SK-N-SH (cell line): ENCODE data around the gene SH3BP1. TPM values are rescaled to one million over a fixed set of nuclear protein-coding genes. Genes with fewer than 3 reads are reported as not detected.

Experiments used
- CTCF ChIA-PET: fragments of 300-600, 350-600 bp; formaldehyde crosslinking; extraction: SDS; loops from one replicate; lab custom pipeline; 2021; lab: Yijun Ruan, JAX
- POLR2A ChIA-PET: fragments of 350-600 bp; sonication (Branson Sonifier 250); formaldehyde crosslinking; extraction: SDS; loops from one replicate; lab custom pipeline; 2020; ENCODE audit warnings: antibody characterized with exemption, inconsistent platforms; lab: Yijun Ruan, JAX
- DNase-seq: peaks from one replicate; pipeline ENCODE4 v3.0.0; 2012
- H2AFZ ChIP-seq: fragments of 200-600 bp; sonication (generic); 2 replicates; pipeline ENCODE4 v1.8.1; 2016; ENCODE audit warnings: antibody characterized with exemption, mild to moderate bottlenecking, low read depth
- H3F3A ChIP-seq: fragments of 200-600 bp; sonication (generic); replicated peaks from 2 replicates; pipeline ENCODE3; 2016; ENCODE audit warnings: antibody characterized with exemption, mild to moderate bottlenecking; ENCODE audit not compliant: insufficient read depth
- H3K27ac ChIP-seq, 2 experiments: fragments of 200-500 bp in 1 of 2; fragments of 200-600 bp in 1 of 2; sonication (Bioruptor generic) in 1 of 2; sonication (generic), shearing (Covaris generic) in 1 of 2; 2 replicates each; pipeline versions ENCODE4 v1.5.1 to v1.6.1; 2014 to 2016; ENCODE audit warnings: low read depth in 2 of 2, inconsistent platforms in 1 of 2, low read length in 1 of 2, mild to moderate bottlenecking in 1 of 2, mixed read lengths in 1 of 2
- H3K27me3 ChIP-seq: fragments of 200-600 bp; sonication (generic), shearing (Covaris generic); 2 replicates; pipeline ENCODE4 v1.6.1; 2016; ENCODE audit warnings: mixed run types; ENCODE audit not compliant: insufficient read depth
- H3K36me3 ChIP-seq, 2 experiments: fragments of 200-500 bp in 1 of 2; fragments of 200-600 bp in 1 of 2; sonication (Bioruptor generic) in 1 of 2; sonication (generic) in 1 of 2; replicated peaks in 1 of 2; 2 replicates each; pipeline versions ENCODE3 to v1.5.1; 2014 to 2016; ENCODE audit warnings: low read length in 1 of 2, mild to moderate bottlenecking in 1 of 2; ENCODE audit not compliant: insufficient read depth in 2 of 2, control insufficient read depth in 1 of 2
- H3K4me1 ChIP-seq, 2 experiments: fragments of 200-500 bp in 1 of 2; fragments of 200-600 bp in 1 of 2; sonication (Bioruptor generic) in 1 of 2; sonication (generic), shearing (Covaris generic) in 1 of 2; 2 replicates each; pipeline versions ENCODE4 v1.5.1 to v1.6.1; 2014 to 2016; ENCODE audit warnings: low read depth in 1 of 2, low read length in 1 of 2, mixed run types in 1 of 2; ENCODE audit not compliant: insufficient read depth in 2 of 2, control insufficient read depth in 1 of 2
- H3K4me2 ChIP-seq: fragments of 200-600 bp; sonication (generic), shearing (Covaris generic); 2 replicates; pipeline ENCODE4 v1.6.1; 2017; ENCODE audit warnings: mixed run types
- H3K4me3 ChIP-seq, 2 experiments: fragments of 200-500 bp in 1 of 2; fragments of 200-600 bp in 1 of 2; sonication (Bioruptor generic) in 1 of 2; sonication (generic), shearing (Covaris generic) in 1 of 2; 2 replicates each; pipeline versions ENCODE4 v1.5.1 to v1.8.1; 2014 to 2016; ENCODE audit warnings: low read depth in 2 of 2, inconsistent platforms in 1 of 2, low read length in 1 of 2, mild to moderate bottlenecking in 1 of 2, mixed read lengths in 1 of 2, moderate library complexity in 1 of 2
- H3K79me2 ChIP-seq: fragments of 200-600 bp; sonication (generic); 2 replicates; pipeline ENCODE4 v1.8.1; 2017; ENCODE audit warnings: mild to moderate bottlenecking; ENCODE audit not compliant: insufficient read depth
- H3K9ac ChIP-seq: fragments of 200-600 bp; sonication (generic); 2 replicates; pipeline ENCODE4 v1.6.1; 2017; ENCODE audit warnings: mixed run types
- H3K9me2 ChIP-seq: fragments of 200-600 bp; sonication (generic); 2 replicates; pipeline ENCODE4 v1.6.1; 2017; ENCODE audit warnings: mixed run types
- H3K9me3 ChIP-seq: fragments of 200-600 bp; sonication (generic); 2 replicates; pipeline ENCODE4 v1.6.1; 2017; ENCODE audit warnings: mixed run types, mild to moderate bottlenecking, moderate library complexity
- H4K20me1 ChIP-seq: fragments of 200-600 bp; sonication (generic); 2 replicates; pipeline ENCODE4 v1.6.1; 2017; ENCODE audit warnings: mild to moderate bottlenecking, mixed run types; ENCODE audit not compliant: insufficient read depth
- CHD2 ChIP-seq: fragments of 150-350 bp; IDR thresholded peaks from 2 replicates; pipeline ENCODE4 v1.6.1; 2018; ENCODE audit warnings: low read length; ENCODE audit not compliant: partially characterized antibody
- EP300 ChIP-seq, 2 experiments: IDR thresholded peaks; 2 replicates each; pipeline versions ENCODE4 v1.4.0 to v1.6.1; 2012; ENCODE audit warnings: borderline replicate concordance in 1 of 2, low read depth in 1 of 2, low read length in 1 of 2
- GABPA ChIP-seq: IDR thresholded peaks from 2 replicates; pipeline ENCODE4 v1.4.0; 2012; ENCODE audit warnings: low read depth, mild to moderate bottlenecking
- GATA2 ChIP-seq: sonication (generic); formaldehyde crosslinking; IDR thresholded peaks from 2 replicates; pipeline ENCODE4 v1.5.0; 2020; ENCODE audit warnings: mild to moderate bottlenecking, missing genetic modification reagents
- NFIC ChIP-seq: IDR thresholded peaks from 2 replicates; pipeline ENCODE4 v1.4.0; 2012; ENCODE audit warnings: borderline replicate concordance
- POLR2AphosphoS5 ChIP-seq: IDR thresholded peaks from 2 replicates; pipeline ENCODE4 v1.6.1; 2012; ENCODE audit warnings: low read depth, low read length
- RCOR1 ChIP-seq: fragments of 150-350 bp; IDR thresholded peaks from 2 replicates; pipeline ENCODE4 v1.6.1; 2017; ENCODE audit warnings: antibody characterized with exemption, low read length
- RFX5 ChIP-seq: IDR thresholded peaks from 2 replicates; pipeline ENCODE4 v1.6.1; 2012; ENCODE audit warnings: mild to moderate bottlenecking, improper control_type of control experiment, low read length
- RXRA ChIP-seq: IDR thresholded peaks from 2 replicates; pipeline ENCODE4 v1.4.0; 2012; ENCODE audit warnings: low read depth, mild to moderate bottlenecking, borderline replicate concordance
- SIN3A ChIP-seq: IDR thresholded peaks from 2 replicates; pipeline ENCODE4 v1.6.1; 2012; ENCODE audit warnings: low read depth, mild to moderate bottlenecking, low read length, moderate library complexity, borderline replicate concordance
- TAF1 ChIP-seq: IDR thresholded peaks from 2 replicates; pipeline ENCODE4 v1.6.1; 2012; ENCODE audit warnings: low read depth, mild to moderate bottlenecking, low read length, moderate library complexity, borderline replicate concordance
- TCF12 ChIP-seq: IDR thresholded peaks from 2 replicates; pipeline ENCODE4 v1.4.0; 2012
- WGBS: methylation state at CpG from one replicate; pipeline ENCODE4 v1.1.6; 2017; ENCODE audit warnings: low lambda C conversion rate; 5-methylcytosine and 5-hydroxymethylcytosine counted together
- polyA plus RNA-seq, 3 experiments: library from polyadenylated mRNA; depleted of rRNA; stranded (reverse); fragments of >200 nt; gene quantifications; 2 replicates each; pipeline ENCODE4 v1.2.3, GENCODE V29; 2012
- TF ChIP-seq, protein P1 (sequence below): IDR thresholded peaks from 2 replicates; pipeline ENCODE4 v1.4.0; 2012; ENCODE audit warnings: low read depth, borderline replicate concordance
- TF ChIP-seq, protein P2 (sequence below): IDR thresholded peaks from 2 replicates; pipeline ENCODE4 v1.4.0; 2012; ENCODE audit warnings: low read depth, borderline replicate concordance
- TF ChIP-seq, protein P3 (sequence below): fragments of 200-600 bp; sonication (generic); IDR thresholded peaks from 2 replicates; pipeline ENCODE4 v1.6.1; 2017; ENCODE audit warnings: antibody characterized with exemption, mild to moderate bottlenecking, moderate library complexity

The SH3BP1 gene
- polyA plus RNA-seq, 1 of the 3 experiments (the other 2 are of a cell fraction), result 8.9 TPM

DNA sequence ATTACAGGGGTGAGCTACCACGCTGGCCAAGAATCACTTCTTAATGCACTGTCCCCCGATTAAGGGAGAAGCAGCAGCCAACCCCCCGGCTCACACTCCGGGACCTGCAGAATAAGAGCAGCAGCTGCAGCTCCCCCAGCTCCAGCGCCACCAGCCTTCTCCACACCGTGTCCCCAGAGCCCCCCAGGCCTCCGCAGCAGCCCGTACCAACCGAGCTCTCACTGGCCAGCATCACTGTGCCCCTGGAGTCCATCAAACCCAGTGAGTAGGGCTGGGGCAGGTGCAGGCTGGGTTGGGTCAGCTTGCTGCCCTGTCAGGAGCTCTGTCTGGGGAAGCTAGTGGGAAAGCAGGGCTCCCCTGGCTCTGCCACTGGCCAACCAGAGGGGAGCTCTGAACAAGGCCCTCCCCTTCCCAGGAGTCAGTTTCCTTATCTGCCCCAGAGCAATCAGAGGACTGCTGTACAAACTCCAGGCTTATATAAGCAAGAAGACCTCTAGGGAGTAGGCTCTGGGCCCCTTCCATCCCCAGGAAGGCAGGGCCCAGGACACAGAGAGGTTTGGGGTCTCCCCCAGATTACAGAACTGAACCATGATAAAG is 8.5 kb upstream of the SH3BP1 start:
- no peak overlapping the region for H3K9ac ChIP-seq
- no peaks in the 10 kb centered on the region for H3K79me2 ChIP-seq
- no peaks in the 10 kb centered on the region for H3K27me3 ChIP-seq
- 85% methylated on average over 2 of the region's 9 CpGs for WGBS
- no peaks in the 10 kb centered on the region for H3K9me3 ChIP-seq
- H3K4me1 ChIP-seq, result peaks cover 23 to 35% of the 10 kb centered on the region in 2 experiments
- peaks cover 21% of the 10 kb centered on the region for H3F3A ChIP-seq
- no peaks in the 10 kb centered on the region for H3K9me2 ChIP-seq
- H2AFZ ChIP-seq, result no peak overlapping the region
- ChIA-PET CTCF (interaction anchor here (0.7 to 34.3 kb wide), 6 partner anchors 10 to 198 kb away, joined by 3 to 898 read pairs (median 6); partner anchors contain the start of genes LGALS1, NOL12 and PDXP), POLR2A (interaction anchor here (1.1 kb wide), 1 partner anchor 12 kb away, joined by 4 read pairs; no protein-coding TSS in a partner anchor)
- DNase-seq, result no peak
- H4K20me1 ChIP-seq, result no peaks in the 10 kb centered on the region
- H3K27ac ChIP-seq, result no peak overlapping the region; a peak in 1 of 4 replicates
- H3K4me3 ChIP-seq, result no peak overlapping the region
- no peak overlapping the region for H3K4me2 ChIP-seq
- TF ChIP-seq RCOR1 (no peak), NFIC (no peak)
- H3K36me3 ChIP-seq, result peaks cover 0 to 29% of the 10 kb centered on the region in 2 experiments

DNA sequence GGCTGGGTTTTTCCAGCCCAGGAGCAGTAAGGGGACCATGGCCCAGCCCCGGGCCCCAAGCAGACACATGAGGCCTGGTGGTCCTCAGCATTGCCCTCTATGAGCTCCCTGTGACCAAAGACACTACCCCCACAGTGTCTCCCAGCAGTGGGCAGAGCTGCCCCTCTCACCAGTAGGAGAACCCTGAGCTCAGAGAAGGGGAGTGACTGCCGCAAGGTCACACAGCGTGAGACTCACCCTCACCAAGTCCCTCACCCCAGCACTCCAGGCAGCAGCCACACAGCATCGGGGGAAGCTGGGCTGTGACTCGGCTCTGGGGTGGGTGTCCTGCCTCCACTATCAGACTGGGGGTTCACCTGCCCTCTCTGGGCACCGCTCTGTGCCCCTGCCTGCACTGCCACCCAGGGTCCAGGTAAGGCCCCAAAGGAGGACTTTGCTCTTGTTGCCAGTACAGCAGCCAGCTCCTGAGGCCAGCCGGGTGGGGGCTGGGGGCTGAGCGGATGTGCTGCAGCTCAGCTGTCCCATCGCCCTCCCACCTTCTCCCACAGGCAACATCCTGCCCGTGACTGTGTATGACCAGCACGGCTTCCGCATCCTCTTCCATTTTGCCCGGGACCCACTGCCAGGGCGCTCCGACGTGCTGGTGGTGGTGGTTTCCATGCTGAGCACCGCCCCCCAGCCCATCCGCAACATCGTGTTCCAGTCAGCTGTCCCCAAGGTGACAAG is 7.9 kb upstream of the SH3BP1 start:
- H3K79me2 ChIP-seq, result no peaks in the 10 kb centered on the region
- no peaks in the 10 kb centered on the region for H3K9me2 ChIP-seq
- no peaks in the 10 kb centered on the region for H4K20me1 ChIP-seq
- no peaks in the 10 kb centered on the region for H3K9me3 ChIP-seq
- no peak overlapping the region for H3K4me3 ChIP-seq
- H3K27ac ChIP-seq, result peak overlapping the region in 1 of 2 experiments; percentile 14; a peak in 1 of 4 replicates
- CTCF ChIA-PET, result interaction anchor here (0.7 to 34.3 kb wide), 10 partner anchors 8 to 160 kb away, joined by 3 to 898 read pairs (median 6); partner anchors contain the start of genes LGALS1, NOL12 and PDXP
- TF ChIP-seq GABPA (no peak), SIN3A (no peak), TAF1 (no peak), RFX5 (no peak), POLR2AphosphoS5 (no peak), RXRA (no peak), GATA2 (CRISPR knock-in tag) (no peak), CHD2 (no peak), EP300 (IDR thresholded peaks at IDR 0.05; ENCODE audit: borderline replicate concordance in 1 of 2, low read depth in 1 of 2, low read length in 1 of 2) (no peak), NFIC (no peak), TCF12 (no peak)
- TF ChIP-seq, protein P1, sequence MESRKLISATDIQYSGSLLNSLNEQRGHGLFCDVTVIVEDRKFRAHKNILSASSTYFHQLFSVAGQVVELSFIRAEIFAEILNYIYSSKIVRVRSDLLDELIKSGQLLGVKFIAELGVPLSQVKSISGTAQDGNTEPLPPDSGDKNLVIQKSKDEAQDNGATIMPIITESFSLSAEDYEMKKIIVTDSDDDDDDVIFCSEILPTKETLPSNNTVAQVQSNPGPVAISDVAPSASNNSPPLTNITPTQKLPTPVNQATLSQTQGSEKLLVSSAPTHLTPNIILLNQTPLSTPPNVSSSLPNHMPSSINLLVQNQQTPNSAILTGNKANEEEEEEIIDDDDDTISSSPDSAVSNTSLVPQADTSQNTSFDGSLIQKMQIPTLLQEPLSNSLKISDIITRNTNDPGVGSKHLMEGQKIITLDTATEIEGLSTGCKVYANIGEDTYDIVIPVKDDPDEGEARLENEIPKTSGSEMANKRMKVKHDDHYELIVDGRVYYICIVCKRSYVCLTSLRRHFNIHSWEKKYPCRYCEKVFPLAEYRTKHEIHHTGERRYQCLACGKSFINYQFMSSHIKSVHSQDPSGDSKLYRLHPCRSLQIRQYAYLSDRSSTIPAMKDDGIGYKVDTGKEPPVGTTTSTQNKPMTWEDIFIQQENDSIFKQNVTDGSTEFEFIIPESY, result no peak
- TF ChIP-seq, protein P2, sequence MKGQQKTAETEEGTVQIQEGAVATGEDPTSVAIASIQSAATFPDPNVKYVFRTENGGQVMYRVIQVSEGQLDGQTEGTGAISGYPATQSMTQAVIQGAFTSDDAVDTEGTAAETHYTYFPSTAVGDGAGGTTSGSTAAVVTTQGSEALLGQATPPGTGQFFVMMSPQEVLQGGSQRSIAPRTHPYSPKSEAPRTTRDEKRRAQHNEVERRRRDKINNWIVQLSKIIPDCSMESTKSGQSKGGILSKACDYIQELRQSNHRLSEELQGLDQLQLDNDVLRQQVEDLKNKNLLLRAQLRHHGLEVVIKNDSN, result no peak
- TF ChIP-seq, protein P3, sequence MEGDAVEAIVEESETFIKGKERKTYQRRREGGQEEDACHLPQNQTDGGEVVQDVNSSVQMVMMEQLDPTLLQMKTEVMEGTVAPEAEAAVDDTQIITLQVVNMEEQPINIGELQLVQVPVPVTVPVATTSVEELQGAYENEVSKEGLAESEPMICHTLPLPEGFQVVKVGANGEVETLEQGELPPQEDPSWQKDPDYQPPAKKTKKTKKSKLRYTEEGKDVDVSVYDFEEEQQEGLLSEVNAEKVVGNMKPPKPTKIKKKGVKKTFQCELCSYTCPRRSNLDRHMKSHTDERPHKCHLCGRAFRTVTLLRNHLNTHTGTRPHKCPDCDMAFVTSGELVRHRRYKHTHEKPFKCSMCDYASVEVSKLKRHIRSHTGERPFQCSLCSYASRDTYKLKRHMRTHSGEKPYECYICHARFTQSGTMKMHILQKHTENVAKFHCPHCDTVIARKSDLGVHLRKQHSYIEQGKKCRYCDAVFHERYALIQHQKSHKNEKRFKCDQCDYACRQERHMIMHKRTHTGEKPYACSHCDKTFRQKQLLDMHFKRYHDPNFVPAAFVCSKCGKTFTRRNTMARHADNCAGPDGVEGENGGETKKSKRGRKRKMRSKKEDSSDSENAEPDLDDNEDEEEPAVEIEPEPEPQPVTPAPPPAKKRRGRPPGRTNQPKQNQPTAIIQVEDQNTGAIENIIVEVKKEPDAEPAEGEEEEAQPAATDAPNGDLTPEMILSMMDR, result no peak
- TF ChIP-seq, all 33 proteins: peak for 0
- DNase-seq, result no peak
- peaks cover 23 to 41% of the 10 kb centered on the region in 2 experiments for H3K4me1 ChIP-seq
- H3K27me3 ChIP-seq, result no peaks in the 10 kb centered on the region
- peaks cover 19% of the 10 kb centered on the region for H3F3A ChIP-seq
- POLR2A ChIA-PET, result interaction anchor here (1.1 kb wide), 1 partner anchor 12 kb away, joined by 4 read pairs; no protein-coding TSS in a partner anchor
- no peak overlapping the region for H3K9ac ChIP-seq
- H2AFZ ChIP-seq, result no peak overlapping the region
- WGBS, result 97% methylated on average over 6 of the region's 19 CpGs
- H3K36me3 ChIP-seq, result peaks cover 0 to 23% of the 10 kb centered on the region in 2 experiments
- no peak overlapping the region for H3K4me2 ChIP-seq
